ENCODE measurements around the gene BHLHE23.

BHLHE23 gene

GRCh38 chr20:63049561-63050221 lies 42.9 kb upstream of the BHLHE23 start:
- Histone ChIP-seq H3K4me1 (ENCODE audit: control insufficient read depth, insufficient read depth, low read length) (peaks cover 13% of the 10 kb centered on the region), H3K27ac (ENCODE audit: insufficient read depth, low read depth, low read length, poor library complexity, severe bottlenecking) (no peak overlapping the region), H3K27me3 (ENCODE audit: control insufficient read depth, insufficient read depth, low read length, poor library complexity, severe bottlenecking) (no peaks in the 10 kb centered on the region), H3K4me3 (ENCODE audit: insufficient read depth, low read depth, low read length) (no peak overlapping the region), H3K36me3 (ENCODE audit: control insufficient read depth, insufficient read depth, low read length) (no peaks in the 10 kb centered on the region), H3K9me3 (ENCODE audit: control insufficient read depth, low read length) (no peaks in the 10 kb centered on the region)
- 91 to 93% methylated on average over 19 of the region's 19 CpGs for WGBS, 2 experiments

DNA sequence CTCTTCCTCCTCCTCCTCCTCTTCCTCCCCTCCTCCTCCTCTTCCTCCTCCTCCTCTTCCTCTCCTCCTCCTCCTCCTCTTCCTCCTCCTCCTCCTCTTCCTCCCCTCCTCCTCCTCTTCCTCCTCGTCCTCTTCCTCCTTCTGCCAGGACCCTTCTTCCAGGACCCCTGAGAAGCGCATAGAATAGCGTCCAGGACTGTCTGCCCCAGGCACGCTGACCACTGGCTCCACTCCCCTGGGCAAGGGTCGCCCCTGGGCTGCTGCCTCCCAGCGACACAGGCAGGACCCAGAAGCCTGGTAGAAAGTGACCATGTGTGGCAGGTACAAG lies 42.4 kb upstream of the BHLHE23 start:
- 90% methylated on average over 6 of the region's 6 CpGs for WGBS, 2 experiments

DNA sequence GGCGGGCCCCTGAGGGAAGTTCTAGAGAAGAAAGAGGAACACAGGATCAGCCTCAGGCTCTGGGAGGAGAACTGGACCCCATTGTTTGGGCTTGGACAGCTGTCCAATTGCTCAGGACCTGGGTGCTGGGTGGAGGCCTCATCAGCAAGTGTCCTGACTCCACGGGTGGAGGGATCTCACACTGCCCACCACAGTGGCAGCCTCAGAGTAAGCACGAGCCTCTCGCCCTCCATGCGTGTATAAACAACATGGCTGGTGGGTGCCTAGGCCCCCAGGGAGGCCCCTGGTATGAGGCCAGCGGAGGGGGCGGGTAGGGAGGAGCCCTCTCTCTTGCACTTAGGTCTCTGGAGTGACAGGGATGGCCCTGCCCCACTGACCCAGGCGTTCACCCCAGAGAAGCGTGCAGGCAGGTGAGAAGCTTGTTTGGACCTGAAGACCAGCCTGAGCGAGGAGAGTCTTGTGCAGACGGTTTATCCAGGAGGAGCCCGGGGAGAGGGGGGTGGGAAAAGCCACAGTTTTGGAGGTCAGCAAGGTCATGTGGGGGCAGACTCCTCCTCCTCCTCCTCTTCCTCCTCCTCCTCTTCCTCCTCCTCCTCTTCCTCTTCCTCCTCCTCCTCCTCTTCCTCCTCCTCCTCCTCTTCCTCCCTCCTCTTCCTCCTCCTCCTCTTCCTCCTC lies 41.9 kb upstream of the BHLHE23 start:
- no peaks in the 10 kb centered on the region for H3K27me3 ChIP-seq (ENCODE audit: control insufficient read depth, insufficient read depth, low read length, poor library complexity, severe bottlenecking)
- no peak overlapping the region for H3K4me3 ChIP-seq (ENCODE audit: insufficient read depth, low read depth, low read length)
- H3K9me3 ChIP-seq (ENCODE audit: control insufficient read depth, low read length) = no peaks in the 10 kb centered on the region
- H3K27ac ChIP-seq (ENCODE audit: insufficient read depth, low read depth, low read length, poor library complexity, severe bottlenecking) = no peak overlapping the region
- WGBS, 2 experiments = 91 to 94% methylated on average over 12 of the region's 12 CpGs
- H3K4me1 ChIP-seq (ENCODE audit: control insufficient read depth, insufficient read depth, low read length) = peaks cover 13% of the 10 kb centered on the region
- no peaks in the 10 kb centered on the region for H3K36me3 ChIP-seq (ENCODE audit: control insufficient read depth, insufficient read depth, low read length)

More for the DNA sequence above, 42.4 kb upstream of the BHLHE23 start:
- no peaks in the 10 kb centered on the region for H3K36me3 ChIP-seq (ENCODE audit: control insufficient read depth, insufficient read depth, low read length)
- H3K4me1 ChIP-seq (ENCODE audit: control insufficient read depth, insufficient read depth, low read length) = peaks cover 13% of the 10 kb centered on the region
- H3K27ac ChIP-seq (ENCODE audit: insufficient read depth, low read depth, low read length, poor library complexity, severe bottlenecking) = no peak overlapping the region
- no peak overlapping the region for H3K4me3 ChIP-seq (ENCODE audit: insufficient read depth, low read depth, low read length)
- no peaks in the 10 kb centered on the region for H3K27me3 ChIP-seq (ENCODE audit: control insufficient read depth, insufficient read depth, low read length, poor library complexity, severe bottlenecking)
- H3K9me3 ChIP-seq (ENCODE audit: control insufficient read depth, low read length) = no peaks in the 10 kb centered on the region

DNA sequence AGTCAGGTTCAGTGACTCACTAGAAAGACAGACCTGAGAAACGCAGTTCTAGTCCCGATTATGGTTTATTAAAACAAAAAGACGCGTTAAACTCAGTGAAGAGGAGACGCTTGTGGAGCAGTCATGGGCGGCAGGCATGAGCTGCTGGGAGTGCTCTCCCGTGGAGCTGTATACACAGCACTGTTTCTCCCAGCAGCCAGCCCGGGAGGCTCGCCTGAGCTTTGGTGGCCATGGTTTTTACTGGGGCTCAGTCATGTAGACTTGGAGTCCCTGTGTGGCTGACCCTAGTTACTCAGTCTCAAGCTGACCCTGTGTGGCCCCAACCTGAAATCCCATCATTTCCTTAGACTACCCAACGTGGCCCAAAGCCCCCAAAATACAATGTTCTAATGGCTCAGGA lies 41.2 kb upstream of the BHLHE23 start:
- Histone ChIP-seq H3K4me3 (ENCODE audit: insufficient read depth, low read depth, low read length) (no peak overlapping the region), H3K9me3 (ENCODE audit: control insufficient read depth, low read length) (no peaks in the 10 kb centered on the region), H3K36me3 (ENCODE audit: control insufficient read depth, insufficient read depth, low read length) (no peaks in the 10 kb centered on the region), H3K4me1 (ENCODE audit: control insufficient read depth, insufficient read depth, low read length) (peaks cover 9% of the 10 kb centered on the region), H3K27ac (ENCODE audit: insufficient read depth, low read depth, low read length, poor library complexity, severe bottlenecking) (no peak overlapping the region), H3K27me3 (ENCODE audit: control insufficient read depth, insufficient read depth, low read length, poor library complexity, severe bottlenecking) (no peaks in the 10 kb centered on the region)
- 94 to 95% methylated on average over 10 of the region's 10 CpGs for WGBS, 2 experiments

GRCh38 chr20:63047267-63047666 lies 40.5 kb upstream of the BHLHE23 start:
- no peak overlapping the region for H3K27ac ChIP-seq (ENCODE audit: insufficient read depth, low read depth, low read length, poor library complexity, severe bottlenecking)
- peaks cover 3% of the 10 kb centered on the region for H3K4me1 ChIP-seq (ENCODE audit: control insufficient read depth, insufficient read depth, low read length)
- WGBS, 2 experiments = 94 to 95% methylated on average over 10 of the region's 10 CpGs
- no peak overlapping the region for H3K4me3 ChIP-seq (ENCODE audit: insufficient read depth, low read depth, low read length)
- no peaks in the 10 kb centered on the region for H3K36me3 ChIP-seq (ENCODE audit: control insufficient read depth, insufficient read depth, low read length)
- no peaks in the 10 kb centered on the region for H3K27me3 ChIP-seq (ENCODE audit: control insufficient read depth, insufficient read depth, low read length, poor library complexity, severe bottlenecking)
- no peaks in the 10 kb centered on the region for H3K9me3 ChIP-seq (ENCODE audit: control insufficient read depth, low read length)

- no peak overlapping the region for H3K4me3 ChIP-seq (ENCODE audit: insufficient read depth, low read depth, low read length)
- no peaks in the 10 kb centered on the region for H3K9me3 ChIP-seq (ENCODE audit: control insufficient read depth, low read length)
- no peak overlapping the region for H3K27ac ChIP-seq (ENCODE audit: insufficient read depth, low read depth, low read length, poor library complexity, severe bottlenecking)
- H3K4me1 ChIP-seq (ENCODE audit: control insufficient read depth, insufficient read depth, low read length) = no peaks in the 10 kb centered on the region
- 91% methylated on average over 9 of the region's 9 CpGs for WGBS, 2 experiments
- H3K27me3 ChIP-seq (ENCODE audit: control insufficient read depth, insufficient read depth, low read length, poor library complexity, severe bottlenecking) = no peaks in the 10 kb centered on the region
- H3K36me3 ChIP-seq (ENCODE audit: control insufficient read depth, insufficient read depth, low read length) = no peaks in the 10 kb centered on the region
Measured at GRCh38 chr20:63046841-63047240, 40.1 kb upstream of the BHLHE23 start.

GRCh38 chr20:63045991-63046390 lies 39.2 kb upstream of the BHLHE23 start:
- WGBS, 2 experiments = 90 to 92% methylated on average over 12 of the region's 12 CpGs
- Histone ChIP-seq H3K9me3 (ENCODE audit: control insufficient read depth, low read length) (no peaks in the 10 kb centered on the region), H3K27me3 (ENCODE audit: control insufficient read depth, insufficient read depth, low read length, poor library complexity, severe bottlenecking) (no peaks in the 10 kb centered on the region), H3K4me3 (ENCODE audit: insufficient read depth, low read depth, low read length) (no peak overlapping the region), H3K36me3 (ENCODE audit: control insufficient read depth, insufficient read depth, low read length) (no peaks in the 10 kb centered on the region), H3K4me1 (ENCODE audit: control insufficient read depth, insufficient read depth, low read length) (no peaks in the 10 kb centered on the region), H3K27ac (ENCODE audit: insufficient read depth, low read depth, low read length, poor library complexity, severe bottlenecking) (no peak overlapping the region)

DNA sequence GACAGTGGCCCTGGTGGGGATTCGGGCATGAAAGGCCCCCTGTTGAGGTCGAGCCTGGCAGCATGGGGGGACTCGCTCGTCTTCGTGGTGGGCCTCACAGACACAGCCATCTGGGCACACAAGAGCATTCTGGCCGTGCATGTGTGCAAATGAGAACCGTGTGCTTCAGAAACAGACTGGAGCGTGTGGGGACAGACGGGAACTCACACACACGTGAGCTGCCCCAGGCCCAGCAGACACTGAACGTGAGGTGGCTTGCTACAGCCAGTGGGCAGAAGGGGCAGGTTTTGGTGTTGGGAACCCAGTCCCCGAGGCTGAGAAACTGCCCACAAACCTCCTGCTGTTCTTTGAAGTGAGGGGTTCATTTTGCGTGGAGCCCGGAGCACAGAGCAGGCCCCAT lies 38.6 kb upstream of the BHLHE23 start:
- WGBS, 2 experiments = 90 to 92% methylated on average over 14 of the region's 14 CpGs
- H3K27me3 ChIP-seq (ENCODE audit: control insufficient read depth, insufficient read depth, low read length, poor library complexity, severe bottlenecking) = no peaks in the 10 kb centered on the region

DNA sequence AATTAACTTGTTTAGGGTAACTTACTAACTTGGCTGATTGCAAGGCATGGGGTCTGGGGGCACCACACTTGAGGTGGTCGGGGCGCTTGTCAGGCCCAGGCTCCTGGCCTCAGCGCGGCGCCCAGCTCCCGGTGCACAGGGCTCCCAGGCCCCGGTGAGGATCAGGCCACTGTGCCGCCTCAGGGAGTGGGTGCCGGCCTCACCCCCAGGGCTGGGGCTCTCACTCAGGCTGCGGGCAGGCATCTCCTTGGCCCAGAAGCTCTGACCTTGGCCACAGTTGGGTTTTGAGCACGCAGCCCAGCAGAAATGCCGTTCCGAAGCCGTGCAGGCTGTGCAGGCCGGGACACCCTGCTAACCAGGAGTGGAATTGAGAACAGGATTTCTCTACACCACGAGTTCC lies 37.8 kb upstream of the BHLHE23 start:
- Histone ChIP-seq H3K9me3 (ENCODE audit: control insufficient read depth, low read length) (no peaks in the 10 kb centered on the region), H3K4me1 (ENCODE audit: control insufficient read depth, insufficient read depth, low read length) (no peaks in the 10 kb centered on the region), H3K4me3 (ENCODE audit: insufficient read depth, low read depth, low read length) (no peak overlapping the region), H3K27ac (ENCODE audit: insufficient read depth, low read depth, low read length, poor library complexity, severe bottlenecking) (no peak overlapping the region), H3K36me3 (ENCODE audit: control insufficient read depth, insufficient read depth, low read length) (no peaks in the 10 kb centered on the region), H3K27me3 (ENCODE audit: control insufficient read depth, insufficient read depth, low read length, poor library complexity, severe bottlenecking) (no peaks in the 10 kb centered on the region)
- WGBS, 2 experiments = 93% methylated on average over 16 of the region's 16 CpGs

More for the DNA sequence above, 38.6 kb upstream of the BHLHE23 start:
- H3K36me3 ChIP-seq (ENCODE audit: control insufficient read depth, insufficient read depth, low read length) = no peaks in the 10 kb centered on the region
- H3K27ac ChIP-seq (ENCODE audit: insufficient read depth, low read depth, low read length, poor library complexity, severe bottlenecking) = no peak overlapping the region
- no peak overlapping the region for H3K4me3 ChIP-seq (ENCODE audit: insufficient read depth, low read depth, low read length)
- no peaks in the 10 kb centered on the region for H3K9me3 ChIP-seq (ENCODE audit: control insufficient read depth, low read length)
- H3K4me1 ChIP-seq (ENCODE audit: control insufficient read depth, insufficient read depth, low read length) = no peaks in the 10 kb centered on the region

- Histone ChIP-seq H3K36me3 (ENCODE audit: control insufficient read depth, insufficient read depth, low read length) (no peaks in the 10 kb centered on the region), H3K27ac (ENCODE audit: insufficient read depth, low read depth, low read length, poor library complexity, severe bottlenecking) (no peak overlapping the region), H3K4me1 (ENCODE audit: control insufficient read depth, insufficient read depth, low read length) (no peaks in the 10 kb centered on the region), H3K27me3 (ENCODE audit: control insufficient read depth, insufficient read depth, low read length, poor library complexity, severe bottlenecking) (no peaks in the 10 kb centered on the region), H3K9me3 (ENCODE audit: control insufficient read depth, low read length) (no peaks in the 10 kb centered on the region), H3K4me3 (ENCODE audit: insufficient read depth, low read depth, low read length) (no peak overlapping the region)
- 90 to 91% methylated on average over 24 to 25 of the region's 25 CpGs for WGBS, 2 experiments
Measured at GRCh38 chr20:63044204-63044600, 37.4 kb upstream of the BHLHE23 start.
